GM12864 (cell line): ENCODE results near the gene CRYGA.
A peak's percentile ranks its signal among the peaks of the same experiment; 100 is the strongest.

Experiments
- DNase-seq: peaks from one replicate; pipeline ENCODE4 v3.0.0-alpha.2; 2011; ENCODE audit warnings: low read depth
- H3K4me3 ChIP-seq: 2 replicates; pipeline ENCODE4 v1.5.1; 2011; ENCODE audit warnings: mild to moderate bottlenecking, low read depth, low read length, control low read depth
- TF ChIP-seq, protein P1 (sequence below): IDR thresholded peaks from 2 replicates; pipeline ENCODE4 v1.5.1; 2011; ENCODE audit warnings: low read depth, mild to moderate bottlenecking, moderate library complexity, low read length, control low read depth, inconsistent platforms; ENCODE audit errors: missing control alignments

CRYGA gene

DNA sequence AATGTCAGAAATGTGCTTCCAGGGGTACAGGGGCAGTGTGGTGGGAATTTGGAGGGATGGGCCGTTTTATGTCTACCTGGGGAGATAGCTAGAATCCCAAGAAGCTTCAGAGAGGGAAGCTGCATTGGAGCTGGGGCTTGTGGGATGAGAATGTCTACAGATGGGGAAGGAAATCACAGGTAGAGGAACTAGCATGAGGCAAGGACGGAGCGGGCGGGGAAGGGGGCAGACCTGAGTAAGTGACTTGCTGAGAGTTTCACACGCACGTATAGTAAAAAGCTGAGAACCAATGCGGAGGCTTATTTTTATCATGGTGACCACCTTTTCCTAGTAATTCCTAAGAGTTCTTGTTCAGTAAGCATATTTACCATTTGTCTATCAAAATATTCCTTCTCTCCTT, 20.1 kb upstream of the CRYGA start:
- H3K4me3 ChIP-seq = no peak overlapping the region
- no peak for DNase-seq
- TF ChIP-seq, protein P1, sequence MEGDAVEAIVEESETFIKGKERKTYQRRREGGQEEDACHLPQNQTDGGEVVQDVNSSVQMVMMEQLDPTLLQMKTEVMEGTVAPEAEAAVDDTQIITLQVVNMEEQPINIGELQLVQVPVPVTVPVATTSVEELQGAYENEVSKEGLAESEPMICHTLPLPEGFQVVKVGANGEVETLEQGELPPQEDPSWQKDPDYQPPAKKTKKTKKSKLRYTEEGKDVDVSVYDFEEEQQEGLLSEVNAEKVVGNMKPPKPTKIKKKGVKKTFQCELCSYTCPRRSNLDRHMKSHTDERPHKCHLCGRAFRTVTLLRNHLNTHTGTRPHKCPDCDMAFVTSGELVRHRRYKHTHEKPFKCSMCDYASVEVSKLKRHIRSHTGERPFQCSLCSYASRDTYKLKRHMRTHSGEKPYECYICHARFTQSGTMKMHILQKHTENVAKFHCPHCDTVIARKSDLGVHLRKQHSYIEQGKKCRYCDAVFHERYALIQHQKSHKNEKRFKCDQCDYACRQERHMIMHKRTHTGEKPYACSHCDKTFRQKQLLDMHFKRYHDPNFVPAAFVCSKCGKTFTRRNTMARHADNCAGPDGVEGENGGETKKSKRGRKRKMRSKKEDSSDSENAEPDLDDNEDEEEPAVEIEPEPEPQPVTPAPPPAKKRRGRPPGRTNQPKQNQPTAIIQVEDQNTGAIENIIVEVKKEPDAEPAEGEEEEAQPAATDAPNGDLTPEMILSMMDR = no peak

DNA sequence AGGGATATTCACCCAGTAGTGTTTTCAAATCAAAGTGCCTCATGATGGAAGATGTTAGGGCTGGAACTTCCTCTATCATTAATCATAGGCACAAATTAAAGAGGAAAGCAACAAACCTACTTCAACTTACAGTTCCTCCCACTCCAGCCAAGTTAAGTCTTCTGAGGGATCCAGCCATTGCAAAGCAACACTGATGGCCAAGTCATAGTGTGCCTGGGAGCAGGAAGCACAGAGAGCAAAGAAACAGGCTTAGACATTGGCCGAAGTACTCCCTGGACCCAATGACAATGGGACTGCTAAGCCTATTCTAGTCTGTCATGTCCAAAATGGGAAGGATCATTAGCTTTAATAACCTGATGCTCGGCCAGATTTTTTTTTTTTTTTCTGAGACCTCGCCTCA, 19.4 kb upstream of the CRYGA start:
- DNase-seq = no peak
- H3K4me3 ChIP-seq = no peak overlapping the region
- TF ChIP-seq, protein P1 = no peak

DNA sequence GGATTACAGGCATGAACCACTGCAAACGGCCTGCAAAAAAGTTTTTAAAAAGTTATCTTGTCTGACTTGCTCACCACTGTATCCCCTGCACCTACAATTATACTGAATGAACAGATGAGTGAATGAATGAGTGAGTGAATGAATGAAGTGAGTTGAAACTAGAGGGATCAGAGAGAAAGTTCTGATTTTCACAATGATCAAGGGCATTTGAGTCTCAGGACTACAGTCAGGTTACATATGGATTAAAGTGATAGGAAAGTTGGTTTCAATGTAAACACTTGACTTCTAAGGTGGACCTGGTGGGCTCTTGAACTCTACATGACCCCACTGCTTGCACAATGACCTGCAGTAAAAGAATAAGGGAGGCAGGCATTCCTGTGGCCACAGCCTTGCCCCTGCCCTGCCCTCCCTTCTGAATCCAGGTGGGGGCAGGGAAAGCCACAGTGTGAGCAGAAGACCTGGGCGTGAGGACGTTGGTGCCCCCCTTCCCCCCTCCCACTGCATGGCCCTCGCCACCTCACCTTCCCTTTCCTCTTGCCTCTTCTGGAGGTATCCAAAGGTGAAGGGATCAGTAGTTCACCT, 15.7 kb upstream of the CRYGA start:
- no peak for DNase-seq
- TF ChIP-seq, protein P1 = no peak
- H3K4me3 ChIP-seq = no peak overlapping the region

DNA sequence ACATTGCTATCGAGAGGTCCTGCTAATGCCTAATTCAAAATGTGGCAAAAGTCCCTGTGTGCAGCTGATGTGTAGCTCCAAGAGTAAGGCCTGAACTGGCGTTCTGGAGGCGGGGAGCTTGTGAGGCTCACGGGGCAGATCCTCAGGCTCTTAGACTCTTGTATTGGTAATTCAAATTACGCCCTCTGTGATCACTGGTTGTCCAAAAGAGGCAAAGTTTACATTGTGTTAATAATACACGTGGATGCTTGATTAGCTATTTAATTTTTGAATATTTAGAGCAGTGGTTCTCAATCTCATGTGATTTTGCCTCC, 12.4 kb upstream of the CRYGA start:
- TF ChIP-seq, protein P1 = no peak
- H3K4me3 ChIP-seq = no peak overlapping the region
- DNase-seq = no peak

DNA sequence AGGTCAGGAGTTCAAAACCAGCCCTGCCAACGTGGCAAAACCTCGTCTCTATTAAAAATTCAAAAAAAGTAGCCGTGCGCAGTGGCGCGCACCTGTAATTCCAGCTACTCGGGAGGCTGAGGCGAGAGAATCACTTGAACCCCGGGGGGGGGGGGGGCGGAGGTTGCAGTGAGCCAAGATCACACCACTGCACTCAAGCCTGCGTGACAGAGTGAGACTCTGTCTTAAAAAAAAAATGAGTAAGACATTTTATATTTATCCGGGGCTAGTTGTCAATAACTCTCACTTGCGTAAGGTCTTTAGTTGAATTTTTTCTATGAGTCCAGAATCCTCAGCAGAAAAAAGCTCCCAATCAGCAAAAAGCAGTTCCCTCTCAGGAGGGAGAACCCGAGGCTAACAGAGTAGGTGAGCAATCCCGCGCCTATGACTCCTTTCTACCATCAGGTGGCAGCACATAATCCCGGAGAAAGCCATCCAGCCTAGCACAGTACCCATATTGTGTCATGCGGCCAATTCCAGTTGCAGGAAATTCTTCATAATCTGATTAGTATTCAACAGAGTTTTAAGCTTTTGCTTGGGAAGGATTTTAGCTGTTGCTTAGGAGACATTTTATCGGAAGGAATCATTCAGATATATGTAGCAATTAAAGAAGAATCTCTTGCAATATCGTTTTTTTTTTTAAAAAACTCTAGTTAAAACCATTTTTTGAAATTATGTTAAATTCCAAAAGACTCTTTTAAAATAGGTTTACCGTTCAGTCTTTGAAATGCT, 11.9 kb upstream of the CRYGA start:
- no peak overlapping the region for H3K4me3 ChIP-seq
- TF ChIP-seq, protein P1 = peak; percentile 90
- DNase-seq = peak; percentile 22

DNA sequence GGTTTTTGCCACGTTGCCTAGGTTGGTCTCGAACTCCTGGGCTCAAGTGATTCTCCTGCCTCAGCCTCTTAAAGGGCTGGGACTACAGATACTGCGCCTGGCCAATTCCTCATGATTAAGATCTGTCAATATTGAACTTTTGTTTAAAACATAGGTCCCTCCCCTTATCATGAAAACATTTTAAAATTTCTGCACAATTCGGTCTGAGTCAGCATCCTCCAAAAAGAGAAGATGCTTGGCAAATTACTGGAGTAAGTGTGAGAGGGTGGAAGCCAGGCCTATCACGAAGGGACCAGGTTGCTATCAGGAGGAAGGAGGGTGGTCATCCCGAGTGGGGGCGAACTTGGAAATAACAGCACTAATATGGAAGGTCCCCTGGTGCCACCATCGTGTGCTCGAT, 10.8 kb upstream of the CRYGA start:
- H3K4me3 ChIP-seq = no peak overlapping the region
- no peak for DNase-seq
- TF ChIP-seq, protein P1 = no peak

DNA sequence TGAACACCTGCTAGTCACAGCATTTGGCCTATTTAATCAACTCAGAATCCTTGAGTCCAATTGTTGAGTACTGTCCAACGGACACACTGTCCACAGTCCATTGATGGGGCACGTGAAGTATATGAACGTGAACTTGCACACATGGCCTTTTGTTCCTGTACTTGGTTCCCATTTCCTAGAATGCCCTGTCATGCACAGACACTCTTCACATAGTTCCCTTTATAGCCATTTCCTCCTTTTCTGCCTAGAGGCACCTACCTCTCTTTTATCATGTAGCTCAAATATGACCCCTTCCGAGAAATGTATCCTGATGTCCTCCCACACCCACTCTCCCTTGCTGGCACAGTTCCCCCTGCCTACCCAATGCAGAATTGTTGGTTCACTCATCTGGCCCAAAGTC, 8.7 kb upstream of the CRYGA start:
- TF ChIP-seq, protein P1 = no peak
- DNase-seq = no peak

More for the DNA sequence above, 8.7 kb upstream of the CRYGA start:
- H3K4me3 ChIP-seq = no peak overlapping the region
